Ascending aorta (tissue), 2 donors: ENCODE measurements around the gene TAF1C. TPM values are rescaled to one million over a fixed set of nuclear protein-coding genes. Genes with fewer than 3 reads are reported as not detected.
A peak's percentile ranks its signal among the peaks of the same experiment; 100 is the strongest.

Experiments used
- DNase-seq, 2 donors: peaks; one replicate each; pipeline ENCODE4 v3.0.0-alpha.2; 2019; ENCODE audit warnings: low spot score in 2 of 2
- H3K27ac ChIP-seq, 2 donors: fragments of 200-600 bp; sonication (generic); one replicate each; pipeline ENCODE4 v1.5.1; 2016 to 2017; ENCODE audit warnings: mild to moderate bottlenecking in 1 of 2
- H3K27me3 ChIP-seq: fragments of 200-600 bp; sonication (generic); one replicate; pipeline ENCODE4 v1.5.1; 2017
- H3K36me3 ChIP-seq, 2 donors: fragments of 200-600 bp; sonication (generic); one replicate each; pipeline ENCODE4 v1.5.1; 2016
- H3K4me1 ChIP-seq, 2 donors: fragments of 200-600 bp; sonication (generic); one replicate each; pipeline ENCODE4 v1.5.1; 2016 to 2017; ENCODE audit warnings: mild to moderate bottlenecking in 1 of 2
- H3K4me3 ChIP-seq, 2 donors: fragments of 200-600 bp; sonication (generic); one replicate each; pipeline ENCODE4 v1.5.1; 2016 to 2017; ENCODE audit warnings: mild to moderate bottlenecking in 1 of 2
- H3K9me3 ChIP-seq, 2 donors: fragments of 200-600 bp; sonication (generic); one replicate each; pipeline ENCODE4 v1.5.1; 2016
- CTCF ChIP-seq, 3 experiments: fragments of 200-600 bp in 2 of 3; fragments of 450-650 bp in 1 of 3; sonication (generic) in 2 of 3; IDR thresholded peaks; one replicate each; pipeline ENCODE4 v1.5.1; 2016 to 2019; ENCODE audit warnings: antibody characterized with exemption in 3 of 3, mild to moderate bottlenecking in 1 of 3, moderate library complexity in 1 of 3
- intact Hi-C: fragments of 100-400 bp; cut with DNase I; formaldehyde crosslinking; loops from one replicate; pipeline ENCODE4 v1.15.1; 2023
- total RNA-seq: library from RNA; depleted of rRNA; stranded (reverse); fragments of >200 nt; gene quantifications from one replicate; pipeline ENCODE4 v1.1.0, GENCODE V29; 2016

TAF1C gene
- total RNA-seq, 1 donor from 2014 or later: 151 TPM

DNA sequence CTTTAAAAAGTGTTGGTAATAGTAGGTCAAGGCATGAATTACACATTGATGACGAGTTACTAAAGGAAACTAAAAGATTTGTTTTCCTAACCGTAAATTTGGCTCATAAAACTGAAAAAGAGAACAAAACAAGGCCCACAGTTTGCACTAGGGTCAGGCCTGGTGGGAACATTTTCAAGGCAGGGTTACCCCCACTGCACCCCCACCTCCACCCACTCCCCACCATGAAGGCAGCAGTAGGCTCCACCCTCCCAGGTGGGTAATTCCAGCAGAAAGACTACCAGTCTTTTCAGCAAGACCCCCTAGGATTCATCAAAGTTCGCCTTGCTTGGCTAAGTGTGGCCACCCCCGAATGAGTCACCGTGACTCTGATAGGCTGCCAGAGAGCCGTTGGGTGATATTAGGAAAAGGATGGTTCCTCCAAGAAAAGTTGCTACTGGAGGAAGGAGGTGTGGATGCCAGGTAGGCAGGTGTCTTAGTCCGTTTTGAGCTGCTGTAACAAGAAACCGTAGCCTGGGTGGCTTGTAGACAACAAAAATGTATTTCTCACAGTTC lies 33.1 kb downstream of the TAF1C start:
- TF ChIP-seq CTCF (IDR thresholded peaks at IDR 0.05): no peak
- Histone ChIP-seq H3K9me3 (no peaks in the 10 kb centered on the region), H3K36me3 (no peaks in the 10 kb centered on the region), H3K4me1 (no peaks in the 10 kb centered on the region), H3K27me3 (no peaks in the 10 kb centered on the region), H3K27ac (no peak overlapping the region), H3K4me3 (no peak overlapping the region)
- intact Hi-C loops: no loop called here
- DNase-seq: no peak

DNA sequence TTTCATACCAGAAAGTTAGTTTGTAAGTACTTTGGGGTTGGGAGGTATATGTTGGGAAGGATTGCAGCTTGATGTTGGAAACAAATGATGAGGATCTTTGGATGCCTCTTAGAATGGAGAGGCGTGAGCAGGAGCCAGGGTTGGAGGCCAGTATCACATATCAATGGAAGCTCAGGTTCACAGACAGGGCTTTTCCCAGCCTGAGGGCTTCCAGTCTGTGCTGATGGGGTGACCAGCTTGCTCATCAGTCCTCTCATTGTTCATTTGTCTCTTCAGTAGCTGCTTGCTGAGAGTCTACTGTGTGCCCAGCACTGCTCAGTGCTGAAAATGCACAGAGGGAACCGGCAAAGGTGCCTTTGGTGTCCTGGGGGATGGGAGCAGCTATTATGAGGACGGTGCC lies 35.9 kb downstream of the TAF1C start:
- Histone ChIP-seq H3K27me3 (no peaks in the 10 kb centered on the region), H3K9me3 (no peaks in the 10 kb centered on the region), H3K4me3 (no peak overlapping the region), H3K4me1 (no peaks in the 10 kb centered on the region), H3K27ac (no peak overlapping the region), H3K36me3 (no peaks in the 10 kb centered on the region)
- no peak for TF ChIP-seq CTCF (IDR thresholded peaks at IDR 0.05)
- intact Hi-C loops: no loop called here
- no peak for DNase-seq

DNA sequence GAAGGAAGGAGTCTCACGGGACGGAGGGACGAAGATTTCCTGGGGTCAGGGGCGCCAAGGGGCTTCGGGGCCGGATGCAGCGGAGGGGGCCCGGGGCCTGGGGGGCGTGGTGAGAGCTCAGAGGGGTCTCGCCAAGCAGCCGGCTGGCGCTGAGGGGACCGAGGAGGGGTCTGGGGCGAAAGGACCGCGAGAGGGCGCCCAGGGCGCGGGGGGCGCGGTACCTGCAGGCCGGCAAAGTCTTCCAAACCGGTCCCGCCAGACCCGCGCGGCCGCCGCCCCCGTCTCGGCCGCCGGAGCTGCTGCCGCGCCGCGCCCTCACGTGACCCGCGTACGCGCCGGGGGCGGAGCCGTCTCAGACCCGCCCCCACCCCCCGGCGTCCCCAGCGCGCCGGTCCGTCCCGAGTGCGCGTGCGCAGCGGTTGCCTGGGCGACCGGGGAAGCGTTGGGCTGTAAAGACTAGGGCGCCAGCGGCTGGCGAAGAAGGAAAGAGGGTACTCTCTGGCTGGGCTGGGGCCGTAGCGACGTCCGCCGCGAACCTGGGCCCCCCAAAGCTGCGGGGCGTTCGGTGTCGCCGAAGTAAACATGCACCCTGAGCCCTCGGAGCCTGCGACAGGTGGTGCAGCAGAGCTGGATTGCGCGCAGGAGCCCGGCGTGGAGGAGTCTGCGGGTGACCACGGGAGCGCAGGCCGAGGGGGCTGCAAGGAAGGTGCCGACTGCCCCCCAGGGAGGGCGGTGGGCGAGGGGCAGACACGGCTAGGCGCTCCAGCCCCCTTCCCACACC lies 41.8 kb downstream of the TAF1C start, which contains the start of the genes DNAAF1 and HSDL1:
DNAAF1 (plus strand) TSS at position 450 of the 781 bp plus-strand sequence; CDS start at position 583, 133 bp downstream.
HSDL1 (minus strand) TSS at position 319 of the 781 bp plus-strand sequence. CDS start 13,856 bp downstream, outside the sequence.
- peak within 1 kb of the TSS; percentile 27 to 76 for H3K27ac ChIP-seq
- DNase-seq: peak; percentile 42 to 93
- intact Hi-C loops: loop anchor here (1.0 kb wide), 2 partner anchors 29 to 42 kb away; partner anchors contain the start of genes MBTPS1 and TAF1C
- H3K4me1 ChIP-seq: peaks cover 0 to 7% of the 10 kb centered on the region in 2 donors
- H3K27me3 ChIP-seq: no peaks in the 10 kb centered on the region
- no peak for TF ChIP-seq CTCF (IDR thresholded peaks at IDR 0.05)
- no peaks in the 10 kb centered on the region for H3K9me3 ChIP-seq
- no peaks in the 10 kb centered on the region for H3K36me3 ChIP-seq
- H3K4me3 ChIP-seq: peak within 1 kb of the TSS; percentile 61 to 97

GRCh38 chr16:84144209-84144858 lies 42.5 kb downstream of the TAF1C start:
- Histone ChIP-seq H3K4me1 (peaks cover 0 to 7% of the 10 kb centered on the region in 2 donors), H3K4me3 (peak overlapping the region; percentile 61 to 97), H3K27ac (peak overlapping the region; percentile 27 to 76), H3K36me3 (no peaks in the 10 kb centered on the region), H3K27me3 (no peaks in the 10 kb centered on the region), H3K9me3 (no peaks in the 10 kb centered on the region)
- TF ChIP-seq CTCF (IDR thresholded peaks at IDR 0.05): no peak
- no peak for DNase-seq
- intact Hi-C loops: no loop called here

- H3K27ac ChIP-seq: no peak overlapping the region
- no peak for TF ChIP-seq CTCF (IDR thresholded peaks at IDR 0.05)
- H3K4me1 ChIP-seq: peaks cover 0 to 7% of the 10 kb centered on the region in 2 donors
- H3K36me3 ChIP-seq: no peaks in the 10 kb centered on the region
- no peaks in the 10 kb centered on the region for H3K27me3 ChIP-seq
- peak overlapping the region; percentile 61 to 97 for H3K4me3 ChIP-seq
- no peak for DNase-seq
- intact Hi-C loops: no loop called here
- no peaks in the 10 kb centered on the region for H3K9me3 ChIP-seq
Measured at GRCh38 chr16:84143784-84144199, 43.1 kb downstream of the TAF1C start.
